ENCODE data around the gene PPP1R12B.
"Not testable (repeated sequence)": the region's sequence is repeated elsewhere in the genome, so short reads cannot be mapped to it uniquely, and the experiment has no call there.

Gene PPP1R12B

DNA sequence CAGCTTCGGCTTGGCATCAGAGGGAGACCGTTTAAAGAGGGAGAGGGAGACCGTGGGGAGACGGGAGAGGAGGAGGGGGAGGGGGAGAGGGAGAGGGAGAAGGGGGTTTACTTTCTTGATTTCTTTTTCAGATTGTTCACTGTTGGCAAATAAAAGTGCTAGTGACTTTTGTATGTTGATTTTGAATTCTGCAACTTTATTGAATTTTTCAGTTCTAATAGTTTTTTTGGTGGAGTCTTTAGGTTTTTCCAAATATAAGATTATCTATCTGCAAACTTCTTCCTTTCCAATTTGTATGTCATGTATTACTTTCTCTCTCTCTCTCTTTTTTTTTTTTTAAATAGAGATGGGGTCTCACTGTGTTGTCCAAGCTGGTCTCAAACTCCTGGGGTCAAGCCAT lies 104.0 kb downstream of the PPP1R12B start:
- no peak for DNase-seq (ENCODE audit: low spot score)

GRCh38 chr1:202456372-202457169 lies 108.1 kb downstream of the PPP1R12B start:
- peak; percentile 22 for DNase-seq (ENCODE audit: low spot score)

- DNase-seq (ENCODE audit: low spot score), result not testable (repeated sequence)
Measured at GRCh38 chr1:202458651-202459050, 110.2 kb downstream of the PPP1R12B start.

DNA sequence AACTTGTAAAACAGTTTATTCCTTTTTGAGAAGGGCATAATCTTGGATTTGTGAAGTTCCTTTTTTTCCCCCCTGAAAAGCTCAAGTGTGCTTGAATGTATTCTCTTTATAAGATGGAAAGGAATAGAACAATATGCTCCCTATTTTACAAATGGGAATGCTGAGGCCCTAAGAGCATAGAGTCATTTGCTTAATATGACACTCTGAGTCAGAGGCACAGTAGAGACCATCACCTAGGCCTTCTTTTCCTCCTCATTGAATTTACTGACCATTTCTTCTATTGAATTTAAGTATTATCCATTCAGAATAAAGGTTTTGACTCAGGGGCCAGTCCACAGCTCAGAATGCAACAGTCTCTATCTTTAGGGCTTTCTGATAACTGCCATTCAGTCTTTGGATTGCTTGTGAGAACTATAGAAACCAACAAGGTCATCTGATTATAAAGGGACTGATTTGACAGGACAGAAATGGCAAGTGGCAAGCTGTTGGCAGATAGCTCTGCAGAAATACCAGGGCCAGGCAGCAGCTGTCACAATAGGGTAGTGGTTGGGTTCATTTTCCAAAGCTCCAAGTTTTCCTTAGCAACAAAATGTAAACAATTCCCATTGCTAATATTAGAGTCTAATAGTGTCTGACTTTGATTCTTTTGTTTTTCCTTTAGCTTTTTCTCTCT lies 111.1 kb downstream of the PPP1R12B start:
- DNase-seq (ENCODE audit: low spot score), result not testable (repeated sequence)

GRCh38 chr1:202460143-202460495 lies 111.6 kb downstream of the PPP1R12B start:
- peak; percentile 8 for DNase-seq (ENCODE audit: low spot score)

DNA sequence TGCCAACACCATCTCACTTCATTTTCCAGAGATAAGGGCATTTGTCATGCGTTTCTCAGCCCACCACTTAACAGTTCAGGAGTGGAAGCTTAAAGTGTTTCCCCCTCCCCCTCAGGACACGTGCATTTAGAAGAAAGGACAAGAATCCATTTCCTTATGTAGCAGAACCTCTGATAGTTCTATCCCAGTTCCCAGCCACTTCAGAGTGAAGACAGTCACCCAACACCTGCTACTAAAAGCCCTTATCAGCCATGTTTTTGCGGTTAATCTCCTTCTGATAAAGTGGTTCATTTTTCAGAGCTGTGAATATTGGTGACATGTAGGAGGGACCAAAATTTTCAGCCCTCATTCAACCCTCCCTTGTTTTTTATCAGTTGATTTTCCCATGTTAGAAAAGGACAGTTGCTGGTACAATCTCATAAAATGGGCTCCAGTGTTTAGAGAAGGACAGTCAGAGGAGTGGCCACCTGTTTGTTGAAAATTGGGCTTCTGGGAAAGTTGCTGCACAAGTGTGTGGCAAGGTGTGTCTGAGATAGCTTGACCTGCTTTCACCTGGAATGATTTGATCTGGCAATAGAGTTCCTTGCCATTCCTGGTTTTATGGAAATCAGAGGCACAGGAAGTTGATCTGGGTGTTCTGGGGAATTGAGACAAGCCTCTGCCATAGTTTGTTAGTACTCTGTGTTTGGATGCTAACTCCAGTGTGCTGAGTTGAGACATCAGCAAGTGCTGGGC lies 114.0 kb downstream of the PPP1R12B start:
- DNase-seq (ENCODE audit: low spot score), result no peak

DNA sequence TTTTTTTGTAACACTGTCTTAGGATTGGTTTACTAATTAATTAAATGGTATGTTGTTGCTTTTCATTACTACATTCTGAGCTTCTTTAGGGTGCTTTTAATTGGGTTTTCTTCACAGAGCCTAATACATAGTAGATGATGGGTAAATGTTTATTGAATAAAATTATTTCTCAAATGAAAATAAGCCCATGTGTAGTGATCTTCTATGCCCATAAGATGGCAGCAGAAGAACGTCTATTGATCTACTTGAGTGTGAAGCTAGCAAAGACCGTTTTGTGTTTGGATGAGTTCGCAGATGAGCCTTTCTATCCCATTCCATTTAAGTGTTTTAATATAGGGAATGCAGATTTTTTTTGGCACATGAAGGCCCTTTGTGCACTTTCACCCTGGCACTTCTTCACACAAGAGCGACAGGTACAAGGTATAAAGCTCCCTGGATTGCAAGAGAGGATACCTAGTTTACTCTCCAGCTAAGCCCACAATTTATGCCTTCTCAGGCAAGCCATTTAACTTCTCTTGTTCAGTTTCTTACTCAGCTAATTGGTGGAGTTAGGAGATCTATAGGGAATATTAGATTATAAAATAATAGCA lies 115.7 kb downstream of the PPP1R12B start:
- DNase-seq (ENCODE audit: low spot score), result peak; percentile 6

GRCh38 chr1:202465644-202466270 lies 117.3 kb downstream of the PPP1R12B start:
- DNase-seq (ENCODE audit: low spot score), result not testable (repeated sequence)

DNA sequence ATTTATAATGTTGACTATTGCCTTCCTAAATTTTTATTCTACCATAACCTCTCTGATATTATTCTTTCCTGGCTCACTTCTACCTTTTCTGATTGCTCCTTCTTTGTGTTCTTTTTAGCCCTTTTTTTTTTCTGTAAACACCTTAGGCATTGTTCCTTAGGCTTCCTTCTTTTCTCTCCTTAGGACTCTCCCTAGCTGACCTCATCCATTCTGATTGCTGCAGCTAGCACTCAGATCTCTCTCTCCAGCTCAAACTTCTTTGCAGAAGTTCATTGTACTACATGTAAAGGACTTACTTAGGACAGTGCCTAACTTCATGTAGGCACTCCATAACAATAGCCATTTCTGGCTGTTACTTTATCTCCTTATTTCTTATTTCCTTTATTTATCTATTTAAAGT lies 117.8 kb downstream of the PPP1R12B start:
- DNase-seq (ENCODE audit: low spot score), result not testable (repeated sequence)

DNA sequence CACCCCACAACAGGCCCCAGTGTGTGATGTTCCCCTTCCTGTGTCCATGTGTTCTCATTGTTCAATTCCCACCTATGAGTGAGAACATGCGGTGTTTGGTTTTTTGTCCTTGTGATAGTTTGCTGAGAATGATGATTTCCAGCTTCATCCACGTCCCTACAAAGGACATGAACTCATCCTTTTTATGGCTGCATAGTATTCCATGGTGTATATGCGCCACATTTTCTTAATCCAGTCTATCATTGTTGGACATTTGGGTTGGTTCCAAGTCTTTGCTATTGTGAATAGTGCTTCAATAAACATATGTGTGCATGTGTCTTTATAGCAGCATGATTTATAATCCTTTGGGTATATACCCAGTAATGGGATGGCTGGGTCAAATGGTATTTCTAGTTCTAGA lies 118.9 kb downstream of the PPP1R12B start:
- DNase-seq (ENCODE audit: low spot score), result not testable (repeated sequence)

DNA sequence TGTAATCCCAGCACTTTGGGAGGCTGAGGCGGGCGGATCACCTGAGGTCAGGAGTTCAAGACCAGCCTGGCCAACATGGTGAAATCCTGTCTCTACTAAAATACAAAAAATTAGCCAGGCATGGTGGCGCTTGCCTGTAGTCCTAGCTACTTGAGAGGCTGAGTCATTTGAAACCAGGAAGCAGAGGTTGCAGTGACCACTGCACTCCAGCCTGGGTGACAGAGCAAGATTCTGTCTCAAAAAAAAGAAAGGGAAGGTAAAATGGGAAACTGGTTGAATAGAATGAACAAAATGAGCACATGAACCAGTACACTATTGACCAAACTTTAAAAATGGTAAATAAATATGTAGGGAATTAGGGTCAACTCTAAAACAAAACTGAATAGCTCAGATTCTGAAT lies 120.2 kb downstream of the PPP1R12B start:
- DNase-seq (ENCODE audit: low spot score), result not testable (repeated sequence)

DNA sequence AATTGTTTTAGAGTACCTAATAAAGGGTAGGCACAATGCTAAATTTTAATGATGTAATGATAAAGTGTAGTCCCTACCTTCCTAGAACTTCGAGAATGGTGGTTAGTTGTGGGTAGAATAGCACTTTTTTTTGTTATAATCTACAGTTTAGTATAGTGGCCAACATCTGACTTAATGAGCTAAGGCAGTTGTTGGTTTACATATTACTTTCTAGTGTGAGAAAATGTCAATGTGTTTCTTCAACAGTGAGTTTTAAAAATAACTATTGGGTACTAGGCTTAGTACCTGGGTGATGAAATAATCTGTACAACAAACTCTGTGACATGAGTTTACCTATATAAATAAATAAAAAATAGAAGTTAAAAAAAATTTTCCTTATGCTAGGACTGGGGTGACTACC lies 120.6 kb downstream of the PPP1R12B start:
- DNase-seq (ENCODE audit: low spot score), result not testable (repeated sequence)

- no peak for DNase-seq (ENCODE audit: low spot score)
Measured at GRCh38 chr1:202471246-202471645, 122.7 kb downstream of the PPP1R12B start.

DNA sequence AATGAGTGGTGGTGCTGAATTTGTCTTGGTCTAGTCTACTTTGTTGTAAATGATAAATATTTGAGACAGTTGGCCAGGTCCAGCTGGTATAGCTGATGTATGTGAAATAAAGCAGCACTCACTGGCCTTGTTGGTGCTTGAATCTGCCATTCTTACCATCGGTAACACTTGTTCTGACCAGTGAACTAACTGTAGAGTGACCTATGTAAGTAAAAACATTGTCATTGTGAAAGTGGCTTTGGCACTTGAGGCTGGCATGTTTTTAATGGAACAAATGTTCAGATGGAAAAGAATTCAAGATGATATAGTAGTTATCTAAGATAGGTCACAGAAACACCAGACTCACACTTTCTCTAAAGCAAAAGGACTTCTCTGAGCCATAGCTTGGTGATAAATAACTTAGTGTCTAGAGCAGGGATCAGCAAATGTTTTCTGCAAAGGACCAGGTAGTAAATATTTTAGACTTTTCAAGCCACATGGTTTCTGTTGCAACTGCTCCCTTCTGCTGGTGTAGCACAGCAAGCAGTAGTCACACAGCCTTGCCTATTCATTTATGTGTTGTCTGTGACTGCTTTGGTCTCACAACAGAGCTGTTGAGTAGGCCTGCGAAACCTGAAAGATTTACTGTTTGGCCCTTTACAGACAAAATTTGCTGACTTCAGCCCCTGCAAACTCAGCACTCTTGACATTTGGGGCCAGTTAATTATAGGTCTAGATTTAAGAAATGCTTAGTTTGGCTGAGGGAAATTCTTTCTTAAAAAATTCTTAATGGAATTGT lies 124.0 kb downstream of the PPP1R12B start:
- not testable (repeated sequence) for DNase-seq (ENCODE audit: low spot score)

GRCh38 chr1:202473266-202474045 lies 125.0 kb downstream of the PPP1R12B start:
- DNase-seq (ENCODE audit: low spot score), result not testable (repeated sequence)

DNA sequence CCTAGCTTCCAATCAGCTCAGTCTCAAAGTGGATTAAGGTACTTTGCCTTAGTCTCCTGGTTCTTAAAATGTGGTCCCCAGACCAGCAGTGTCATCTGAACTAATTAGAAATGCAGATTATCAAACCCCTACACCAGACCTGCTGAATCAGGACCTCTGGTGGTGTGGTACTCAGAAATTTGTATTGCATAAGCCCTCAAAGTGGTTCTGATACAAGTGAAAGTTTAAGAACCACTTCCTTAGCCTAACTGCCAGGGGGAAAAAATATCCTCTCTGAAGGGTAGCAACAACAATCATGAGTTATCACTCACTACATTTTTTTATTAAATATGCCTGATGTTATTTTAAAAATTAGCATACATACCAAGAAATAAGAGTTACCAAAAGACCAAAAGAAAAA lies 131.2 kb downstream of the PPP1R12B start:
- not testable (repeated sequence) for DNase-seq (ENCODE audit: low spot score)

DNA sequence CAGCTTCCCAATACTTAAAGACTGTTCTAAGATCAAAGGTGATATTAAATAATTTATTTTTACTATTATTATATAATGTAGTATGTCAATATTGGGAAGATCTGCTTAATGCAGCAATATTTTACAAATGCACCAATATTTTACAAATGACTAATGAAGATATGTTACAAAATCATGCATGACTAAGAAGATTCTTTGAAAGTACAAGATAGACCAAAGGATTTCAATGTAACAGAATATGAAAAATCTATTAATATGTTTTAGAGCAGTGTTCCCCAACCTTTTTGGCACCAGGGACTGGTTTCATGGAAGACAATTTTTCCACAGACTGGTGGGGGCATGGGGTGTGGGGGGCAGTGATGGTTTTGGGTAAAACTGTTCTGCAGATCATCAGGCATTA lies 132.1 kb downstream of the PPP1R12B start:
- not testable (repeated sequence) for DNase-seq (ENCODE audit: low spot score)

- DNase-seq (ENCODE audit: low spot score), result not testable (repeated sequence)
Measured at GRCh38 chr1:202483362-202483761, 134.9 kb downstream of the PPP1R12B start.

DNA sequence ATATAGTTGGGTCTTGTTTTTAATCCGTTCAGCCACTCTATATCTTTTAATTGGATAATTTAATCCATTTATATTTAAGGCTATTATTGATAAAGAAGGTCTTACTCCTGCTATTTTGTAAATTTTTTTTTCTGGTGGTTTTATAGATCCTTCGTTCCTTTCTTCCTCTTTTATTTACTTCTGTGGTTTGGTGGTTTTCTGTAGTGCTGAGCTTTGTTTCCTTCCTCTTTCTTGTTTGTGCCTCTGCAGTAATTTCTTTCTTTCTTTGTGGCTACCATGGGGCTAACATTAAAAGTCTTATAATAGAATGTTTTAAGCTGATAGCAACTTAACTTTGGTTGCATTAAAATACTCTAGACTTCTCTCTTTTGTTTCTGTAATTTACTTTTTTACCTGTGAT lies 135.5 kb downstream of the PPP1R12B start:
- not testable (repeated sequence) for DNase-seq (ENCODE audit: low spot score)

GRCh38 chr1:202484820-202485219 lies 136.3 kb downstream of the PPP1R12B start:
- DNase-seq (ENCODE audit: low spot score), result not testable (repeated sequence)
